GM12865 (cell line): Measurements from ENCODE around the gene AFM.
"Not testable (repeated sequence)": the region's sequence is repeated elsewhere in the genome, so short reads cannot be mapped to it uniquely, and the experiment has no call there.

ENCODE experiments used
- DNase-seq: peaks from one replicate; pipeline ENCODE4 v3.0.0; 2010; ENCODE audit warnings: low read depth
- H3K4me3 ChIP-seq: 2 replicates; pipeline ENCODE4 v1.5.1; 2011; ENCODE audit warnings: mild to moderate bottlenecking, low read depth, low read length, control low read depth
- CTCF ChIP-seq: IDR thresholded peaks from 2 replicates; pipeline ENCODE4 v1.5.1; 2011; ENCODE audit warnings: low read length, control low read depth, low read depth, inconsistent platforms; ENCODE audit not compliant: insufficient read depth; ENCODE audit errors: missing control alignments

The AFM gene

GRCh38 chr4:73539386-73539785, 57.8 kb downstream of the AFM start:
- H3K4me3 ChIP-seq = no peak overlapping the region
- no peak for DNase-seq
- no peak for TF ChIP-seq CTCF

- no peak overlapping the region for H3K4me3 ChIP-seq
- TF ChIP-seq CTCF = no peak
- DNase-seq = no peak
Measured at GRCh38 chr4:73540826-73541225, 59.3 kb downstream of the AFM start.

DNA sequence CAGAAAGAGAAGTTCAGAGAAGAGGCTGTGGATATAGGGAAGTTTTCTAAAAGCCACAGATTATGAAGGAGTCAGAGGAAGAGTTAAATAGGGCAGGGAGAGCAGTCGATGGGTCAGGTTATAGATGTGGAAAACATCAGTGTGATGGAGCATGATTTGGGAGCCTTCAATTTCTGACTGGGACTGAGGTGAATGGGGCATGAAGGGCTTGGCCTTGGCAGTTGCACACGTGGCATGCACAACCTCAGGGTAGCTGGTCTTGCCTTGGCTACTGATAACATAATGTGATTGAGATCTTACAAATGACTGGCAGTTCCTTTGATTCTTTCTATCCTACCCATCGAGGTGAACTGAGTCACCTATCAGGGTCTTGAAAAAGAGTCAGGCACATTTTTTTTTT, 59.7 kb downstream of the AFM start:
- H3K4me3 ChIP-seq = no peak overlapping the region
- TF ChIP-seq CTCF = no peak
- DNase-seq = no peak

- TF ChIP-seq CTCF = no peak
- H3K4me3 ChIP-seq = no peak overlapping the region
- DNase-seq = no peak
Measured at GRCh38 chr4:73544620-73545019, 63.1 kb downstream of the AFM start.

GRCh38 chr4:73550865-73551264, 69.3 kb downstream of the AFM start:
- not testable (repeated sequence) for DNase-seq, H3K4me3 ChIP-seq
